Activated CD8-positive, alpha-beta T cell treated with anti-CD3 and anti-CD28 coated beads for 36 hours (primary cell): ENCODE measurements around the gene PARP16. TPM values are rescaled to one million over a fixed set of nuclear protein-coding genes. Genes with fewer than 3 reads are reported as not detected.

Experiments used
- ATAC-seq: fragments of 200-7000 bp; cut with Tn5 transposase; one replicate; pipeline ENCODE4 v1.10.0; 2021; ENCODE audit warnings: mild to moderate bottlenecking, moderate library complexity
- CTCF ChIA-PET: fragments of 350-600 bp; sonication (Branson Sonifier 250); formaldehyde crosslinking; loops from one replicate; lab custom pipeline; 2021; ENCODE audit warnings: antibody characterized with exemption; lab: Charles Lee
- POLR2A ChIA-PET: fragments of 350-600 bp; sonication (Branson Sonifier 250); formaldehyde crosslinking; loops from one replicate; lab custom pipeline; 2021; ENCODE audit warnings: antibody characterized with exemption; lab: Charles Lee
- DNase-seq: peaks from one replicate; pipeline ENCODE4 v3.0.0-alpha.2; 2020
- H3K27ac Mint-ChIP-seq: one replicate; pipeline ENCODE4 v1.8.0; 2021; ENCODE audit warnings: mild to moderate bottlenecking, mixed read lengths
- H3K27me3 Mint-ChIP-seq: one replicate; pipeline ENCODE4 v1.8.0; 2021; ENCODE audit warnings: mixed read lengths
- H3K36me3 Mint-ChIP-seq: one replicate; pipeline ENCODE4 v1.8.0; 2021; ENCODE audit warnings: low read depth, mixed read lengths
- H3K4me1 Mint-ChIP-seq: one replicate; pipeline ENCODE4 v1.8.0; 2021; ENCODE audit warnings: low read depth, mixed read lengths
- H3K4me3 Mint-ChIP-seq: one replicate; pipeline ENCODE4 v1.8.0; 2021; ENCODE audit warnings: mild to moderate bottlenecking, moderate library complexity, mixed read lengths
- H3K9me3 Mint-ChIP-seq: one replicate; pipeline ENCODE4 v1.8.0; 2021; ENCODE audit warnings: mixed read lengths
- intact Hi-C: fragments of 100-400 bp; cut with micrococcal nuclease; formaldehyde crosslinking; loops from one replicate; pipeline ENCODE4 v1.10.0; 2022
- total RNA-seq, 2 experiments: library from RNA; stranded (reverse); gene quantifications; one replicate each; pipeline ENCODE4 v1.2.3, GENCODE V29; 2021
- TF ChIP-seq, protein P1 (sequence below): fragments of 200-600 bp; IDR thresholded peaks from one replicate; pipeline ENCODE4 v1.8.0; 2022; ENCODE audit warnings: antibody characterized with exemption, mild to moderate bottlenecking

PARP16 gene
- total RNA-seq, 2 experiments from 2014 or later: 17.9 to 20.5 TPM

DNA sequence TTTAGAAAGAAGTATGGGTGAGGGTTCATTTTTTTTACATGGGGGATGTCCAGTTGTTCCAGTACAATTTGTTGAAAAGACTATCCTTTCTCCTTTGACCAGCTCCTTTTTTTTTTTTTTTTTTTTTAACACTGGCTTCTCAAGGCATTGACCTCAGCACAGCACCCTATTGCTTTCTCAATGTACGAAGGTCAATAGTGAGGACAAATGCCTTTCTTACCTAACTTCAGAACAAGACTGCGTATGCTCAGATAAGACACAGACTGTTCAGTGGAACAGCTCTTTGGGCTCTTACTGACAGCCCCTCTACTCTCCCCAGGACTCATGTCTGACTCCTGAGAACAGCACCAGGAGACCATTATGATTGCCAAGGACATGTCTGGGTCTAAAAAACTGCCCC, 65.0 kb downstream of the PARP16 start:
- peaks cover 1% of the 10 kb centered on the region for H3K27me3 Mint-ChIP-seq
- ChIA-PET POLR2A (interaction anchor here (1.7 kb wide), 1 partner anchor 65 kb away, joined by 9 read pairs; the partner anchor contains the start of gene PARP16), CTCF (interaction anchor here (1.7 kb wide), 1 partner anchor 10 kb away, joined by 4 read pairs; the partner anchor contains the start of gene CILP)
- intact Hi-C loops: no loop called here
- ATAC-seq: no peak
- DNase-seq: no peak
- no peak overlapping the region for H3K27ac Mint-ChIP-seq
- H3K4me3 Mint-ChIP-seq: no peak overlapping the region
- peaks cover 19% of the 10 kb centered on the region for H3K4me1 Mint-ChIP-seq
- TF ChIP-seq, protein P1, sequence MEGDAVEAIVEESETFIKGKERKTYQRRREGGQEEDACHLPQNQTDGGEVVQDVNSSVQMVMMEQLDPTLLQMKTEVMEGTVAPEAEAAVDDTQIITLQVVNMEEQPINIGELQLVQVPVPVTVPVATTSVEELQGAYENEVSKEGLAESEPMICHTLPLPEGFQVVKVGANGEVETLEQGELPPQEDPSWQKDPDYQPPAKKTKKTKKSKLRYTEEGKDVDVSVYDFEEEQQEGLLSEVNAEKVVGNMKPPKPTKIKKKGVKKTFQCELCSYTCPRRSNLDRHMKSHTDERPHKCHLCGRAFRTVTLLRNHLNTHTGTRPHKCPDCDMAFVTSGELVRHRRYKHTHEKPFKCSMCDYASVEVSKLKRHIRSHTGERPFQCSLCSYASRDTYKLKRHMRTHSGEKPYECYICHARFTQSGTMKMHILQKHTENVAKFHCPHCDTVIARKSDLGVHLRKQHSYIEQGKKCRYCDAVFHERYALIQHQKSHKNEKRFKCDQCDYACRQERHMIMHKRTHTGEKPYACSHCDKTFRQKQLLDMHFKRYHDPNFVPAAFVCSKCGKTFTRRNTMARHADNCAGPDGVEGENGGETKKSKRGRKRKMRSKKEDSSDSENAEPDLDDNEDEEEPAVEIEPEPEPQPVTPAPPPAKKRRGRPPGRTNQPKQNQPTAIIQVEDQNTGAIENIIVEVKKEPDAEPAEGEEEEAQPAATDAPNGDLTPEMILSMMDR: no peak
- H3K36me3 Mint-ChIP-seq: no peaks in the 10 kb centered on the region
- H3K9me3 Mint-ChIP-seq: no peaks in the 10 kb centered on the region

DNA sequence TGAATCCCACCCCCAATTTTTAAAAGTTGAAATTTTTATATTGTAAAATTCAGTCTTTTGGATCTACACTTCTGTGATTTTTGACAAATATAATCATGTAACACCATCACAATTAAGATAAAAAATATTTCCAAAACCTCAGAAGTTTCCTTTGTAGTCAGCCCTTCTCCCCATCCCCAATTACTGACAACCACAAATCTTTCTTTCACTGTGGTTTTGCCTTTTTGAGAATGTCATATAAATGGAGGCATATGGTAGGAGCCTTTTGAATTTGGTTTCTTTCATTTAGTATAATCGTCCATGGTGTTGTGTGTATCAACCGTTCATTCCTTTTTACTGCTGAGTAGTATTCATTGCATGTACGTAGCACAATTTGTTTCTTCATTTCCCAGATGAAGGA, 67.5 kb downstream of the PARP16 start:
- H3K4me3 Mint-ChIP-seq: no peak overlapping the region
- intact Hi-C loops: no loop called here
- H3K4me1 Mint-ChIP-seq: peaks cover 19% of the 10 kb centered on the region
- ATAC-seq (no peak), DNase-seq (no peak)
- peaks cover 1% of the 10 kb centered on the region for H3K27me3 Mint-ChIP-seq
- H3K36me3 Mint-ChIP-seq: no peaks in the 10 kb centered on the region
- no peaks in the 10 kb centered on the region for H3K9me3 Mint-ChIP-seq
- ChIA-PET CTCF (interaction anchor here (0.7 kb wide), 1 partner anchor 34 kb away, joined by 3 read pairs; the partner anchor contains the start of gene CLPX), POLR2A (interaction anchor here (4.4 kb wide), 1 partner anchor 86 kb away, joined by 12 read pairs; the partner anchor contains the start of gene RNU5B-1)
- TF ChIP-seq, protein P1: no peak
- no peak overlapping the region for H3K27ac Mint-ChIP-seq

DNA sequence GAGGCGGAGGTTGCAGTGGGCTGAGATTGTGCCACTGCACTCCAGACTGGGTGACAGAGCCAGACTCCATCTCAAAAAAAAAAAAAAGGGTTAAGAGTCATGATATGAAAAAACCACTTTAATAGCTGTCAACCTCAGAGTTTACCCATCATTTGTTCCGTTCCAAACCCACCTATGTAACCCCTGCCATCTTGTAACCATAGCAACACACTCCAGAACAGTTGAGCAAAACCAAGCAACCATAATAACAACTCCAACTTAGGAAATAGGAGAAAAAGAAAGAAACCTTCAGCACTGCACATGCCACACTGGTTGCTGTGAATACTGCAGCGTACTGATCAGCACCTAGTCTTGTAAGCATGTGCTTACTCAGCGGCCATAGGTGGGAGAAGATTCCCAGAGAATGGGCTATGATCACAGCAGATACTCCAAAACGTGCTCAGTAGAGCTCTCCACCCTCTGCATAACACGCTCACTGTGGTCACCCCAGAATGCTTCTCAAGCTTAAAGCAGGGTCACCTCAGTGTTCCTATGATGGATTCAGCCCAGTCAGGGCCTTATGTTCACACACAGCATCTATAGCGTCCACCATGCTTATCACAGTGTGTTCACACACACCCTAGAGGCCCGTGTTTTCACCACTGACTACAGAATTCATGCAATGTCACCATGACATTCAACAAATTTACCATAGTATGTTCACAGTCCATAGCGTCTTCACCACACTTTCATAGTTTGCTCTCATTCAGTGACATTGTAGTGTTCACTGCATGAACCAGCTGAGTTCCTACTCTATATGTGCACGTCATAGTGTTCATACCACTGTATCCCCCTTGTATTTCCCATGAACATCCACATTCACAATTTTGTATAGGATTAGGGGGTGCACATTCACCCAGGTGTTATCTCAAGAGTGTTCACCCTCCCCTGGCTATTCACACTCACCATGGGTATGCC, 68.9 kb downstream of the PARP16 start:
- Mint-ChIP-seq H3K36me3 (no peaks in the 10 kb centered on the region), H3K4me3 (peak overlapping the region; percentile 7), H3K27me3 (peaks cover 1% of the 10 kb centered on the region), H3K4me1 (peaks cover 19% of the 10 kb centered on the region), H3K9me3 (no peaks in the 10 kb centered on the region), H3K27ac (no peak overlapping the region)
- intact Hi-C loops: no loop called here
- peak; percentile 12 for DNase-seq
- POLR2A ChIA-PET: interaction anchor here (0.7 to 4.4 kb wide), 3 partner anchors 67 to 87 kb away, joined by 3 to 12 read pairs (median 3); partner anchors contain the start of gene RNU5B-1
- TF ChIP-seq, protein P1: no peak
- peak; percentile 71 for ATAC-seq
- CTCF ChIA-PET: interaction anchor here (1.6 kb wide), 1 partner anchor 116 kb away, joined by 3 read pairs; no protein-coding TSS in a partner anchor

DNA sequence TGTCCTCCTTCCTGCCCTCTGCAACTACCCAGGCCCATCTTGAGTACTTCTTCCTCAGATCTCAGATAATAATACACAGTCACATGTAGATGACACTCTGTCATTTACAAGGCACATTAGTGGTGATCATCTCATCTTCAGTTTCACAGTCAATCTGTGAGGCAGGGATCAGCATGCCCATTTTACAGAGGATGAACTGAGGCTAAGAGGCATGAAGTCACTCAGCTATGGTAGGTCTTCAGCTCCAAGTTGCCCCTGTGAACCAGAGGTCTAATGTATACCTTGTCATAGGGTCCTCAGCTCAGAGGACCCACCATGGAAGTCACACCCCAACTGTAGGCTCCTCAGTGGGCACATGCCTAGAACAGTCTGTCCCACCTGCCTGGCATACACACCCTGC, 71.2 kb downstream of the PARP16 start:
- Mint-ChIP-seq H3K9me3 (no peaks in the 10 kb centered on the region), H3K27me3 (peaks cover 1% of the 10 kb centered on the region), H3K4me3 (no peak overlapping the region), H3K4me1 (peaks cover 24% of the 10 kb centered on the region), H3K36me3 (no peaks in the 10 kb centered on the region), H3K27ac (no peak overlapping the region)
- CTCF ChIA-PET: interaction anchor here (0.6 to 1.2 kb wide), 3 partner anchors 28 to 82 kb away, joined by 3 to 5 read pairs (median 3); no protein-coding TSS in a partner anchor
- POLR2A ChIA-PET: interaction anchor here (0.9 to 1.4 kb wide), 2 partner anchors 82 to 89 kb away, joined by 3 read pairs; partner anchors contain the start of gene RNU5B-1
- DNase-seq (no peak), ATAC-seq (no peak)
- TF ChIP-seq, protein P1: no peak
- intact Hi-C loops: no loop called here
